ENCODE measurements around the gene KCNT1. TPM values are rescaled to one million over a fixed set of nuclear protein-coding genes. Genes with fewer than 3 reads are reported as not detected.

Gene KCNT1
- total RNA-seq, 2 experiments from 2014 or later = not detected

DNA sequence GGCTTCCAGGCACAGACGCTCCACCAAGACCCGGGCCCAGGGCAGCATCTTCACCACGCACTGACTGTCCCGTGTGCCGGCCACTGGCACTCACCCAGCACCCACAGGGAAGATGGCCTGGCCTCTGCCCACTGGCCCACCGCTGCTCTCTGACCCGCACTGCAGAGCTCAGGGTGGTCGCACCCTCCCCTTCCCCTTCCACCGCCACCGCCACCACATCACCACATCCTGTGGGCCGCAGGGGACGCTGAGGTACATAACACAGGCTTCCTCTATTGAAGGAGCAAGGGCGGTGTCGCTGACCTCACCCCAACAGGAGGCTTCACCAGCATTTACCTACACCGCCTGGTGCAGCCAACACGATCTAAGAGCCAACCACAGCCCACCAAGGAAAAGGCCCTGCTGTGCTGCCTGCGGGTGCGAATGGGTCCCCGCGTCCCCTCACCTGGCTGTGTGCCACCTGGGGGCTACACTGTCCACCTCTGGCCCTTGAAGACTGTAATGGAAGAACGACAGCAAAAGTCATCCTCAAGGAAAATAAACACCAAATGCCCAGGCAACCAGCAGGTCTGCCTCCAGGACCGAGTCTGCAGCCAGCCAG, 103.5 kb downstream of the KCNT1 start:
- H3K4me3 Mint-ChIP-seq = no peak overlapping the region
- no peak overlapping the region for H3K27ac Mint-ChIP-seq
- ChIA-PET POLR2A (no interaction called here), CTCF (no interaction called here)
- peaks cover 6% of the 10 kb centered on the region for H3K4me1 Mint-ChIP-seq (ENCODE audit: low read depth)
- H3K36me3 Mint-ChIP-seq (ENCODE audit: low read depth) = no peaks in the 10 kb centered on the region
- no peaks in the 10 kb centered on the region for H3K9me3 Mint-ChIP-seq
- TF ChIP-seq CTCF (IDR thresholded peaks at IDR 0.05) = no peak
- intact Hi-C loops (cut with micrococcal nuclease) = no loop called here
- no peaks in the 10 kb centered on the region for H3K27me3 Mint-ChIP-seq
- ATAC-seq = no peak
- no peak for DNase-seq

GRCh38 chr9:135809166-135809565, 107.2 kb downstream of the KCNT1 start:
- Mint-ChIP-seq H3K4me3 (no peak overlapping the region), H3K36me3 (ENCODE audit: low read depth) (peaks cover 14% of the 10 kb centered on the region), H3K9me3 (no peaks in the 10 kb centered on the region), H3K27me3 (no peaks in the 10 kb centered on the region), H3K4me1 (ENCODE audit: low read depth) (peaks cover 6% of the 10 kb centered on the region), H3K27ac (no peak overlapping the region)
- POLR2A ChIA-PET = no interaction called here
- CTCF ChIA-PET = interaction anchor here (0.8 kb wide), 1 partner anchor 55 kb away, joined by 3 read pairs; no protein-coding TSS in a partner anchor
- intact Hi-C loops (cut with micrococcal nuclease) = no loop called here
- ATAC-seq (no peak), DNase-seq (no peak)
- TF ChIP-seq CTCF (IDR thresholded peaks at IDR 0.05) = no peak

DNA sequence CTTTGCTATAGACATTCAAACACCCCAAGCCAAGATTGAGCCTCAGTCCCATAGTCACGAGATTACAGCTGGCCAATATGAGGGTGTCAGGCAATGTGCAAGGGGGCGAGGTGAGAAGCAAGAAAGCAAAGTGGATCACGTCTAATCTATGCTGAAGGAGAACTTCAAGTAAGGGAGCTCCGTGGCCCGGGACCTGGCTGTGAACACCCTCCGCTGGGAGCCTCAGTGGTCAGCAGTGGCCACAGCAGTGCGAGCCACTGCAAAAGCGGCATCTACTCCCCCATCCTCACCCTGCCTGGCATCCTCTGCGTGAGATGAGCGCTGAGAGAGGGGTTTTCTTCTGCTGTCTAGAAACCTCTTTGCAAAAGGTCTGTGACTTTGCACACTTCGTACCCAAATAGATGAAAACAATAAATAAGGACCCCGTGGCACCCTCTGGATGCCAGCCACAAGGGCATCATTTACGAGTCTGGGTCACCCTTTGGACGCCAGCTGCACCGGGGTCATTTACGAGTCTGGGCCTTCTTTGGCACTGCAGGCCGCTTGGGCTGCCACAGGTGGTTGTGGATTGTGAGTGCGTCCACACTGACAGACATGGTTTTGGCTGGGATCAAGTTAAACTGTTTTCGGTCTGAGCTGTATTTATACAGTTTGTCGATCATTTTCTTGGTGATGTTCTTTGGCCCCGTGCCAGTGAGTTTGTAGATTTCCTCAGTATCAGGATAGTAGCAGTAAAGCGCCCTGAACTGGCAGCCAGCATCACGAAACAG, 109.0 kb downstream of the KCNT1 start:
- Mint-ChIP-seq H3K4me3 (no peak overlapping the region), H3K36me3 (ENCODE audit: low read depth) (peaks cover 19% of the 10 kb centered on the region), H3K4me1 (ENCODE audit: low read depth) (peaks cover 5% of the 10 kb centered on the region), H3K9me3 (no peaks in the 10 kb centered on the region), H3K27me3 (no peaks in the 10 kb centered on the region), H3K27ac (no peak overlapping the region)
- no peak for ATAC-seq
- intact Hi-C loops (cut with micrococcal nuclease) = no loop called here
- CTCF ChIA-PET = no interaction called here
- no peak for TF ChIP-seq CTCF (IDR thresholded peaks at IDR 0.05)
- DNase-seq = no peak
- POLR2A ChIA-PET = no interaction called here

DNA sequence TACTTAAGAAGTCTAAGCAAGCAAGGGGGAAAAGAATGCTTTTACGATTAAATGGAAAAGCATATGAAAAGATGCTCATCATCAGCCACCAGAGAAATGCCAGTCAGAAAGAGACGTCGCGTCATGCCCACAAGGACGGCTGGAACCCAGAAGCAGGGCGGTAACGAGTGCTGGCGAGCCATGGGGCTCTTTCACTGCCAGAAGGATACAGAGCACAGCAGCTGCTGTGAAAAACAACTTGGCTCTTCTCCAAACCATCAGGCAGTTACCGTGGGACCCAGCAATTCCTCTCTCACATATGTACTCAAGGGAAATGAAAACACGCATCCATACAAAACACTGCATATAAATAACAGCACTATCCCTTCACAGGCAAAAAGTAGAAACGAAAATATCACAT, 109.8 kb downstream of the KCNT1 start:
- H3K4me3 Mint-ChIP-seq = no peak overlapping the region
- H3K36me3 Mint-ChIP-seq (ENCODE audit: low read depth) = peaks cover 22% of the 10 kb centered on the region
- H3K27me3 Mint-ChIP-seq = no peaks in the 10 kb centered on the region
- no peak for TF ChIP-seq CTCF (IDR thresholded peaks at IDR 0.05)
- intact Hi-C loops (cut with micrococcal nuclease) = no loop called here
- no peaks in the 10 kb centered on the region for H3K9me3 Mint-ChIP-seq
- H3K4me1 Mint-ChIP-seq (ENCODE audit: low read depth) = peaks cover 6% of the 10 kb centered on the region
- no peak for DNase-seq
- POLR2A ChIA-PET = no interaction called here
- CTCF ChIA-PET = no interaction called here
- ATAC-seq = no peak
- no peak overlapping the region for H3K27ac Mint-ChIP-seq

DNA sequence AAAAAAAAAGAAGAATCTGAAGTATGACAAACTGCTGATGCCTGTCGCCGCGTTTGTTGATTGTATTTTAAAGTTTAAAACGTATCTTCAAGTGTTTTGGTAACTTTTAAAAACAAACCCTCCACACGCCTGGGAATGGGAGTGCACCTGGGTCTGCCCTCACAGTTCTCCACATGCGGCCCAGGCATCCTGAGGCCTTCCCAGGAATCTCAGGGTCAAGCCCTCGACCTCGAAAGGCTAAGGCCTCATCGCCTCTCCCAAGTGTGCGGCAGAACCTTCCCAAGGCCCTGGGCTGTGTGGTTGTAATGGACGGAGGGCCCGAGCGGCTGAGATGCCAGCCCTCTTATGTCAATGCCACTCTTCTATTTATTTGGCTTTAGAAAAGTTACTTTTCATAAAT, 111.0 kb downstream of the KCNT1 start:
- intact Hi-C loops (cut with micrococcal nuclease) = no loop called here
- POLR2A ChIA-PET = no interaction called here
- TF ChIP-seq CTCF (IDR thresholded peaks at IDR 0.05) = no peak
- peaks cover 22% of the 10 kb centered on the region for H3K36me3 Mint-ChIP-seq (ENCODE audit: low read depth)
- H3K27ac Mint-ChIP-seq = no peak overlapping the region
- CTCF ChIA-PET = no interaction called here
- H3K9me3 Mint-ChIP-seq = no peaks in the 10 kb centered on the region
- peaks cover 6% of the 10 kb centered on the region for H3K4me1 Mint-ChIP-seq (ENCODE audit: low read depth)
- ATAC-seq (no peak), DNase-seq (no peak)
- no peak overlapping the region for H3K4me3 Mint-ChIP-seq
- no peaks in the 10 kb centered on the region for H3K27me3 Mint-ChIP-seq
